DMS53 treated with DMSO at 0.1 percent for 48 hours (cell line): ENCODE results near the gene KRTAP12-4.
"Not testable (repeated sequence)": the region's sequence is repeated elsewhere in the genome, so short reads cannot be mapped to it uniquely, and the experiment has no call there.

Experiments used
- DNase-seq: peaks from one replicate; lab custom pipeline; 2025; ENCODE audit not compliant: unreplicated experiment; lab: John Stamatoyannopoulos, UW

KRTAP12-4 gene

GRCh38 chr21:44657635-44658540 lies 3.4 kb upstream of the KRTAP12-4 start, which contains the start of gene KRTAP12-3:
Gene KRTAP12-3 (plus strand): TSS chr21:44657932. CDS start chr21:44657980, 48 bp downstream.
- DNase-seq = no peak

GRCh38 chr21:44656868-44657267 lies 2.4 kb upstream of the KRTAP12-4 start:
- DNase-seq = no peak

- no peak for DNase-seq
Measured at GRCh38 chr21:44653656-44654575, 543 bp downstream of the KRTAP12-4 start.

GRCh38 chr21:44653123-44653522 lies 1.3 kb downstream of the KRTAP12-4 start:
- DNase-seq = no peak

- DNase-seq = no peak
Measured at GRCh38 chr21:44650973-44651675, 3.3 kb downstream of the KRTAP12-4 start.

GRCh38 chr21:44650265-44650972 lies 4.0 kb downstream of the KRTAP12-4 start:
- DNase-seq = no peak

- DNase-seq = no peak
Measured at GRCh38 chr21:44649521-44650100, 4.8 kb downstream of the KRTAP12-4 start.

- no peak for DNase-seq
Measured at GRCh38 chr21:44648557-44649311, 5.7 kb downstream of the KRTAP12-4 start.

GRCh38 chr21:44647222-44647552 lies 7.3 kb downstream of the KRTAP12-4 start:
- DNase-seq = no peak

- DNase-seq = not testable (repeated sequence)
Measured at GRCh38 chr21:44646366-44647221, 7.9 kb downstream of the KRTAP12-4 start, which contains the start of gene KRTAP10-11. Gene KRTAP10-11 (plus strand): TSS chr21:44646414. CDS start chr21:44646459, 45 bp downstream.

- no peak for DNase-seq
Measured at GRCh38 chr21:44644878-44645277, 9.6 kb downstream of the KRTAP12-4 start.

- no peak for DNase-seq
Measured at GRCh38 chr21:44643741-44644310, 10.6 kb downstream of the KRTAP12-4 start.

- no peak for DNase-seq
Measured at GRCh38 chr21:44640761-44641160, 13.7 kb downstream of the KRTAP12-4 start.

- no peak for DNase-seq
Measured at GRCh38 chr21:44639331-44639655, 15.2 kb downstream of the KRTAP12-4 start.

- DNase-seq = not testable (repeated sequence)
Measured at GRCh38 chr21:44638506-44639330, 15.7 kb downstream of the KRTAP12-4 start.

- not testable (repeated sequence) for DNase-seq
Measured at GRCh38 chr21:44637851-44638348, 16.6 kb downstream of the KRTAP12-4 start.
